Neural crest cell (in vitro differentiated cells): ENCODE results near the gene BCL7C. TPM values are rescaled to one million over a fixed set of nuclear protein-coding genes. Genes with fewer than 3 reads are reported as not detected.
A peak's percentile ranks its signal among the peaks of the same experiment; 100 is the strongest.
"Not testable (repeated sequence)": the region's sequence is repeated elsewhere in the genome, so short reads cannot be mapped to it uniquely, and the experiment has no call there.

ENCODE experiments used
- DNase-seq: peaks from one replicate; pipeline ENCODE4 v3.0.0; 2021; ENCODE audit warnings: low read depth, mixed read lengths, low spot score
- H3K27ac Mint-ChIP-seq: one replicate; pipeline ENCODE4 v1.8.0; 2021; ENCODE audit warnings: mild to moderate bottlenecking, mixed read lengths; ENCODE audit not compliant: unreplicated experiment
- H3K27me3 Mint-ChIP-seq: 2 replicates; pipeline ENCODE4 v1.8.0; 2021; ENCODE audit warnings: low read depth, mild to moderate bottlenecking, mixed read lengths
- H3K36me3 Mint-ChIP-seq: 2 replicates; pipeline ENCODE4 v1.8.0; 2021; ENCODE audit warnings: low read depth, mild to moderate bottlenecking, mixed read lengths
- H3K4me1 Mint-ChIP-seq: 2 replicates; pipeline ENCODE4 v1.8.0; 2021; ENCODE audit warnings: mixed read lengths
- H3K4me3 Mint-ChIP-seq: one replicate; pipeline ENCODE4 v1.8.0; 2021; ENCODE audit warnings: mild to moderate bottlenecking, mixed read lengths
- H3K9me3 Mint-ChIP-seq: 2 replicates; pipeline ENCODE4 v1.8.0; 2021; ENCODE audit warnings: mixed read lengths
- long read RNA-seq: library from polyadenylated mRNA; unstranded; transcript quantifications from one replicate; pipeline ENCODE4 v2.0.0, GENCODE V29; 2020
- total RNA-seq: library from RNA; stranded (reverse); gene quantifications from 2 replicates; pipeline ENCODE4 v1.2.1, GENCODE V29; 2021
- TF ChIP-seq, protein P1 (sequence below): fragments of 200-600 bp; sonication (generic); conservative IDR thresholded peaks from 2 replicates; pipeline ENCODE4 v1.5.0; 2021; ENCODE audit warnings: antibody characterized with exemption, mild to moderate bottlenecking

The BCL7C gene
- total RNA-seq = 35.9 and 38.4 TPM in 2 replicates
- long read RNA-seq, partial matches to known transcripts = 0 of 2 reads
- long read RNA-seq, other reads (novel, unspliced or antisense) = 2 of 2 reads

GRCh38 chr16:30893744-30894539 is at the start of gene BCL7C:
BCL7C (minus strand) TSS chr16:30894077; CDS start chr16:30893944, 133 bp downstream.
- TF ChIP-seq, protein P1, sequence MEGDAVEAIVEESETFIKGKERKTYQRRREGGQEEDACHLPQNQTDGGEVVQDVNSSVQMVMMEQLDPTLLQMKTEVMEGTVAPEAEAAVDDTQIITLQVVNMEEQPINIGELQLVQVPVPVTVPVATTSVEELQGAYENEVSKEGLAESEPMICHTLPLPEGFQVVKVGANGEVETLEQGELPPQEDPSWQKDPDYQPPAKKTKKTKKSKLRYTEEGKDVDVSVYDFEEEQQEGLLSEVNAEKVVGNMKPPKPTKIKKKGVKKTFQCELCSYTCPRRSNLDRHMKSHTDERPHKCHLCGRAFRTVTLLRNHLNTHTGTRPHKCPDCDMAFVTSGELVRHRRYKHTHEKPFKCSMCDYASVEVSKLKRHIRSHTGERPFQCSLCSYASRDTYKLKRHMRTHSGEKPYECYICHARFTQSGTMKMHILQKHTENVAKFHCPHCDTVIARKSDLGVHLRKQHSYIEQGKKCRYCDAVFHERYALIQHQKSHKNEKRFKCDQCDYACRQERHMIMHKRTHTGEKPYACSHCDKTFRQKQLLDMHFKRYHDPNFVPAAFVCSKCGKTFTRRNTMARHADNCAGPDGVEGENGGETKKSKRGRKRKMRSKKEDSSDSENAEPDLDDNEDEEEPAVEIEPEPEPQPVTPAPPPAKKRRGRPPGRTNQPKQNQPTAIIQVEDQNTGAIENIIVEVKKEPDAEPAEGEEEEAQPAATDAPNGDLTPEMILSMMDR = peak; percentile 55
- Mint-ChIP-seq H3K4me3 (peak within 1 kb of the TSS; percentile 92), H3K4me1 (peaks cover 43% of the 10 kb centered on the region), H3K27me3 (peaks cover 2% of the 10 kb centered on the region), H3K36me3 (peaks cover 5% of the 10 kb centered on the region), H3K27ac (peak within 1 kb of the TSS; percentile 62), H3K9me3 (no peaks in the 10 kb centered on the region)
- peak; percentile 85 for DNase-seq

GRCh38 chr16:30942426-30942806 is 48.5 kb upstream of the BCL7C start:
- no peak overlapping the region for H3K27ac Mint-ChIP-seq
- H3K36me3 Mint-ChIP-seq = peaks cover 16% of the 10 kb centered on the region
- TF ChIP-seq, protein P1 = no peak

DNA sequence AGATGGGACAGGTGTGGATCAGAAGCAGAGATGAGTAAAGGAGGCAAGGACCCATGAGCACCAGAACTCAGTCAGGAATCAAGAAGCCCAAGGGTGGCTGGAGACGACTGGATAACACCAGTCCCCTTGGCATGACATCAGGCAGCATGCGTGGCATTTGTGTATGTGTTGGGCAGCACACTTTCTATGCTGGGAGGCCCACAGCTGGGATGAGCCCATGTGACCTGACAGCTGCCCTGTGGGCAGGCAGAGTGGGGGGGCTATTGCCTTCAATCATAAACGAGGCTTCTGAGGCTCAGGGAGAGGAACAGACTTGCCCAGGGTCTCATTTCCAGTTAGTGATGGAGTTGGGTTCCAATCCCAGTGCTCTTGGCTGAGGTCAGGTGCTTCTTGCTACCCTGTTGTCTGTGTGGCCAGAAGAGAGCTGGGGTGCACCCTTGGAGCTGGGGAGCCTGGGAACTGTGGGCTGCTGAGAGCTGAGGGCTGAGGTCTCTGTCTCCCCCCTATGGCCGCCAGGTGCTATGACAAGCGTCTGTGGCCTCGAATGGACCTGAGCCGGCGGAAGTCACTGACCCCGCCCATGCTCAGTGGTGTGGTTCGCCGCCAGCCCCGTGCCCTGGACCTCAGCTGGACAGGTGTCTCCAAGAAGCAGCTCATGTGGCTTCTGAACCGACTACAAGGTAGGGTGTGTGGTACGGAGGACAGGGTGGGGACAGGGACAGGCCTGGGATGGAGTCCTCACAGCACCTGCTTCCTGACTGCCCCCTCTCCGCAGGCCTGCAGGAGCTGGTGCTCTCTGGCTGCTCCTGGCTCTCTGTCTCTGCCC is 47.9 kb upstream of the BCL7C start:
- H3K27me3 Mint-ChIP-seq = no peaks in the 10 kb centered on the region
- TF ChIP-seq, protein P1 = peak; percentile 86
- DNase-seq = peak; percentile 67
- no peak overlapping the region for H3K27ac Mint-ChIP-seq
- peaks cover 19% of the 10 kb centered on the region for H3K36me3 Mint-ChIP-seq
- peak overlapping the region; percentile 27 for H3K4me3 Mint-ChIP-seq
- peaks cover 15% of the 10 kb centered on the region for H3K4me1 Mint-ChIP-seq
- no peaks in the 10 kb centered on the region for H3K9me3 Mint-ChIP-seq

More at GRCh38 chr16:30942426-30942806, 48.5 kb upstream of the BCL7C start:
- no peaks in the 10 kb centered on the region for H3K9me3 Mint-ChIP-seq
- peaks cover 15% of the 10 kb centered on the region for H3K4me1 Mint-ChIP-seq
- no peaks in the 10 kb centered on the region for H3K27me3 Mint-ChIP-seq
- H3K4me3 Mint-ChIP-seq = no peak overlapping the region
- DNase-seq = no peak

DNA sequence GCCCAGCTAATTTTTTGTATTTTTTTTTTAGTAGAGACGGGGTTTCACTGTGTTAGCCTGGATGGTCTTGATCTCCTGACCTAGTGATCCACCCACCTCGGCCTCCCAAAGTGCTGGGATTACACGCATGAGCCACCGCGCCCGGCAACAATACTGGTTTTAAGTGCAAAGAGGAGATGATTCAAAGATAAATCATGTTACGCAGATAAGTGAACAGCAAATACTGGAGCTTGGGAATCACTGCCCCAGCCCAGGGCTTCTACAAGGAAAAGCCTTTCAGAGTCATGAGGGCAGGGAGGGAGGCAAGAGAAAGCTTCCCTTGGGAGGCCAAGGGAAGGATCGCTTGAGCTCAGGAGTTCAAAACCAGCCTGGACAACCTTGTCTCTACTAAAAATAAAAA is 45.7 kb upstream of the BCL7C start:
- H3K4me3 Mint-ChIP-seq, DNase-seq, H3K27me3 Mint-ChIP-seq, H3K9me3 Mint-ChIP-seq, H3K27ac Mint-ChIP-seq: not testable (repeated sequence)
- Mint-ChIP-seq H3K4me1 (peaks cover 16% of the 10 kb centered on the region), H3K36me3 (peaks cover 18% of the 10 kb centered on the region)

DNA sequence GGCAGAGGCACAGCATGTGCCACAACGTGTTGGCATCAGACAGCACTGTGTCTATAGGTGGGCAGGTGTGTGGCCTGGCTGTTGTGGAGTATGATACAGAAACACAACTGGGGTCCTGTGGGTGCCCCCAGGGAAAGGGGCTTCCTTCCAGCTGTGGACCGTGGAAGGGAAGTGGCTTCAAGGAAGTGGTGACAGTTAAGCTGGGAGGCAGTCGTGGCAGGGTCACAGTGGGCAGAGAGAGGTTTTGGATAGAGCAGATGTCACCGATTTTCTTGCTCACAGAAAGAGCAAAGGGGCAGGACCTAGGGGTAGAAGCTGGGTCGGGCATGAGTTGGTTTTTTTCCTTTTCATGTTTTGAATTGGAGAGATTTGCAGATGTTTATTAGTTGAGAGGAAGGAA is 43.8 kb upstream of the BCL7C start:
- Mint-ChIP-seq H3K27ac (no peak overlapping the region), H3K27me3 (no peaks in the 10 kb centered on the region), H3K36me3 (peaks cover 10% of the 10 kb centered on the region), H3K9me3 (no peaks in the 10 kb centered on the region), H3K4me1 (peaks cover 14% of the 10 kb centered on the region), H3K4me3 (peak overlapping the region; percentile 21)
- TF ChIP-seq, protein P1 = no peak
- DNase-seq = no peak
